Hindlimb muscle (tissue), 1 donor: Measurements from ENCODE around the gene PIK3C2G. TPM values are rescaled to one million over a fixed set of nuclear protein-coding genes. Genes with fewer than 3 reads are reported as not detected.
"Not testable (repeated sequence)": the region's sequence is repeated elsewhere in the genome, so short reads cannot be mapped to it uniquely, and the experiment has no call there.

Experiments
- DNase-seq: peaks from one replicate; pipeline ENCODE4 v3.0.0-alpha.2; 2013
- polyA plus RNA-seq: library from polyadenylated mRNA; unstranded; fragments of 120-200 nt; gene quantifications from one replicate; pipeline ENCODE4 v1.2.1, GENCODE V29; 2013; ENCODE audit not compliant: insufficient read length

The PIK3C2G gene
- polyA plus RNA-seq, 1 donor = 0.12 TPM

GRCh38 chr12:18651525-18651924 is 390.2 kb downstream of the PIK3C2G start:
- DNase-seq = no peak

- DNase-seq = no peak
Measured at GRCh38 chr12:18652596-18652995, 391.3 kb downstream of the PIK3C2G start.

DNA sequence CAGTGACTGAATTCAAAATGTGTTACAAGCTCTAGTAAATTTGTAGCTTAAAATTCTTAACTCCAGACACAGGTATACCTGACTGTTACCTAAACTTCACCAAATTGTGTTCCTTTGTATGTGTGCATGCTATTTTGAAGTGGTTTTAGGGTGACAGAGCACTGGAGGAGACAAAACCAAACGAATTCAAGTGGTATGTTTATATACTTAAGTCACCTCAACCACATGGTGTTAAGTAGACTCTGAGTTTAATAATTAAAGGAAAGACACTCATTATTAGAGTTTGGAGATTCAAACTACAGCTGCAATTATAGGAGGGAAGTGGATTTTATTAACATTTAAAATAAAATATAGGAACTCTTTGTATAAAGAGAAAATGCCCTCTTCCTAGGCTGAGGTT is 392.1 kb downstream of the PIK3C2G start:
- DNase-seq = no peak

- DNase-seq = no peak
Measured at GRCh38 chr12:18655351-18655750, 394.0 kb downstream of the PIK3C2G start.

DNA sequence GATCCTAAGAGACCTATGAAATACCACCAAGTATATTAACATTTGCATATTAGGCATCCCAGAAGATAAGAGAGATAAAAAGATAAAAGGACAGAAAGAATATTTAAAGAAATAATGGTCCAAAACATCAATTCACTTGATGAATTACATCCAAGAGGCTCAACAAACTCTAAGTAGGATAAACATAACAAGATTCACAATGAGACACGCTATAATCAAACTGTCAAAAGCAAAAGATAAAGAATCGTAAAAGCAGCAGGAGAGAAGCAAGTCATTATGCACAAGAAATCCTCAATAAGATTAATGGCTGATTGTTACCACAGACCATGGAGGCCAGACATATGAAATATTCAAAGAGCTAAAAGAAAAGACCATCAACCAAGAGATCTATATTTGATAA is 396.9 kb downstream of the PIK3C2G start:
- DNase-seq = no peak

GRCh38 chr12:18658829-18659228 is 397.5 kb downstream of the PIK3C2G start:
- DNase-seq = no peak

DNA sequence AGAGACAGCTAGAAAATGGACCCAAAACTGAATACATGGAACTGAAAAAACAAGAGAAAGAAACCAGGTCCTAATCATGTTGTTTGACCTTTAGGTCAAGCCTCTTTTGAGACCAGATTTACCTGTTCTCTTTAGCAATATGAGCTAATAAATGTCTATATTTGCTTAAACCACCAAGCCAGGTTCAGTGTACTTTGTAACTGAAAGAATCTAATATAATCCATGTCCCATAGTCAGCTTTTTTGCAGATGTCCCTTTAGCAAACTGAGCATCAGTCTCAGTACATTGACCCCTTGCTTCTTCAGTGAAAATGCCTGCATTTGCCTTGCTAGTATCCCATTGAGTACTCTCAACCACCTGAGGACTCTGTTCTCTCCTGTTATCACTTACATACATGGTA is 414.8 kb downstream of the PIK3C2G start:
- DNase-seq = no peak

- DNase-seq = peak; percentile 36
Measured at GRCh38 chr12:18676996-18677588, 415.8 kb downstream of the PIK3C2G start.

DNA sequence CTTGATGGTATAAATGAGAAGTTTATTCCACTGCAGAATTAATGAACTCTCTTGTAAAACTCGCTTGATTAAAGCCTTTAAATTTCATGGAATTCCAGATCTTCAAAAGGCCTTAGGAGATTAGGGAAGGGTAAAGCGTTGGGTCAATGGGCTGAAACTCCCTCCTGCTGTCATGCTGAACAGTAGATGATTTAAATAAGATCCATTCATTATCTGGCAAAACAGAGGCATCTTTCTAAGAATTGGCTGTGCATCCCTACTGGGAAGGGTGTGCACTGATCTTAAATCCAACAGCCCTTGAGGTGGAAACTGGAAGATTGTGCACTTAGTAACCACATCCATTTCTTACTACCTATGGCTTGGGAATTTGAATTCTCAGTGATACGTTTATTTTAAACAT is 420.5 kb downstream of the PIK3C2G start:
- no peak for DNase-seq

- no peak for DNase-seq
Measured at GRCh38 chr12:18683327-18684013, 422.2 kb downstream of the PIK3C2G start.

GRCh38 chr12:18684430-18684829 is 423.1 kb downstream of the PIK3C2G start:
- no peak for DNase-seq

DNA sequence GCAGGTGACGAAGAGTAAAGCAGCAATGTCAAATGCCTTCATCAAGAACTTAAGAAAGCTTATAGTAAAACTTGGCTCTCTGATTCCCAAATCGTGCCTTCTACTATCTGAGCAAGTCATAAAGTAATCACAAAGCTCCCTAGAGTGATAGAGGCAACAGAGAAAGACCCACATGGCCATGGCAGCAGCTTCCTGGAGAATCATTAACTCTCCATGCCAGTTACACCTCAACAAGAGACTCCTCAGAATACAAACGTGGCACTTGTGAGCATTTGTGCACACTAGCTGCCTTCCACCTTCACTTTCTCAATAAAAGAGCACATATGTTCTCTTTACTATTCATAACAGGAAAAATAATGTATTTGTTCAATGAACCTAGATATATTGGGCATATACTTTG is 428.5 kb downstream of the PIK3C2G start:
- no peak for DNase-seq

GRCh38 chr12:18690653-18691052 is 429.3 kb downstream of the PIK3C2G start:
- no peak for DNase-seq

DNA sequence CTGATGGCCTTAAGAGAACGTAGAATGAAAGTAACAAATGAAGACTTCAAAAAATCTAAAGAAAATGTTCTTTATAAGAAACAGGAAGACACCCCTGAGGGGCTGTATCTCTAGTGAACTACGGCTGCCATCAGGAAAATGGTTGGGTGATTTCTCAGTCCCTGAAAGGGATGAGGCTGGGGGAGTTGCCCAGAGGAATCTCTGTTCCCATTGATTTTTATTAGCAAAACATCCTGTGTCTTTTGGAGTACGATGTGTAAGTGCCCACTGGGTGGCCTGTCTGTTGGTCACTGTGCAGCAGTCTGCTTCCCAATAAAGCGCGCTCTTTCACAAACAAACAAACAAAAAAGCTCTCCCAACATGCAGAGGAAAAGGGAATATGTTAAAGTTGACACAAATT is 432.7 kb downstream of the PIK3C2G start:
- DNase-seq = not testable (repeated sequence)

GRCh38 chr12:18696971-18697602 is 435.8 kb downstream of the PIK3C2G start:
- DNase-seq = no peak

Other genes starting within 250 kb of the PIK3C2G start
- 0.21 TPM for gene RERGL, start 171.3 kb upstream of the PIK3C2G start, polyA plus RNA-seq